ENCODE measurements around the gene ARHGAP45.
"Not testable (repeated sequence)": the region's sequence is repeated elsewhere in the genome, so short reads cannot be mapped to it uniquely, and the experiment has no call there.

Gene ARHGAP45

GRCh38 chr19:1020868-1021425 is 46.0 kb upstream of the ARHGAP45 start, which contains the start of gene TMEM259:
Gene TMEM259 (minus strand): TSS chr19:1021123. CDS start chr19:1020996, 127 bp downstream.
- Histone ChIP-seq H2BK120ac (ENCODE audit: low read depth, low read length) (peak within 1 kb of the TSS; percentile 84), H3K9me3 (ENCODE audit: control insufficient read depth, low read length) (no peaks in the 10 kb centered on the region), H3K4me1 (ENCODE audit: control insufficient read depth, insufficient read depth, low read depth, low read length) (peaks cover 47% of the 10 kb centered on the region), H2AFZ (ENCODE audit: low read depth, low read length) (no peak within 1 kb of the TSS), H4K91ac (ENCODE audit: low read length) (peak within 1 kb of the TSS; percentile 29), H2BK15ac (ENCODE audit: low read depth, poor library complexity, severe bottlenecking) (peak within 1 kb of the TSS; percentile 56), H4K8ac (ENCODE audit: low read length) (peak within 1 kb of the TSS; percentile 80), H2BK5ac (ENCODE audit: low read depth, low read length, poor library complexity, severe bottlenecking) (peak within 1 kb of the TSS; percentile 9), H3K4me3 (ENCODE audit: insufficient read depth in 1 of 2, low read depth in 1 of 2, low read length in 2 of 2) (peak within 1 kb of the TSS; percentile 73 to 96), H3K27ac (ENCODE audit: low read length, poor library complexity, severe bottlenecking) (peak within 1 kb of the TSS; percentile 79), H2AK5ac (ENCODE audit: low read length, severe bottlenecking) (no peak within 1 kb of the TSS), H3K9ac (ENCODE audit: low read length) (peak within 1 kb of the TSS; percentile 90), H3K4ac (ENCODE audit: low read depth in 1 of 2, low read length in 2 of 2) (peak within 1 kb of the TSS; percentile 52 to 69), H3K18ac (ENCODE audit: low read depth in 1 of 2, low read length in 2 of 2) (peak within 1 kb of the TSS; percentile 94 to 96), H2BK12ac (ENCODE audit: low read length in 2 of 2) (peak within 1 kb of the TSS in 1 of 2 experiments; percentile 51), H3K79me1 (replicated peaks; ENCODE audit: low read length, poor library complexity, severe bottlenecking) (no peaks in the 10 kb centered on the region), H3K23ac (ENCODE audit: low read length in 2 of 2) (peak within 1 kb of the TSS in 1 of 2 experiments; percentile 94), H3K4me2 (ENCODE audit: low read length, poor library complexity, severe bottlenecking) (peak within 1 kb of the TSS; percentile 96), H3K14ac (ENCODE audit: low read length in 2 of 2) (peak within 1 kb of the TSS in 1 of 2 experiments; percentile 94), H3K27me3 (ENCODE audit: control insufficient read depth in 1 of 2, insufficient read depth in 1 of 2, low read length in 2 of 2) (no peaks in the 10 kb centered on the region), H3K36me3 (ENCODE audit: control insufficient read depth in 1 of 2, insufficient read depth in 2 of 2, low read depth in 1 of 2, low read length in 2 of 2) (peaks cover 0 to 25% of the 10 kb centered on the region in 2 experiments)
- DNase-seq = peak; percentile 97
- WGBS = under 1% methylated on average over 43 of the region's 68 CpGs

- not testable (repeated sequence) for H2BK120ac ChIP-seq (ENCODE audit: low read depth, low read length); H4K8ac ChIP-seq (ENCODE audit: low read length); H4K91ac ChIP-seq (ENCODE audit: low read length); H2AK5ac ChIP-seq (ENCODE audit: low read length, severe bottlenecking); H3K27ac ChIP-seq (ENCODE audit: low read length, poor library complexity, severe bottlenecking); H3K14ac ChIP-seq (ENCODE audit: low read length in 2 of 2); DNase-seq; H3K79me1 ChIP-seq (replicated peaks; ENCODE audit: low read length, poor library complexity, severe bottlenecking); H3K9ac ChIP-seq (ENCODE audit: low read length); H2BK15ac ChIP-seq (ENCODE audit: low read depth, poor library complexity, severe bottlenecking); H3K27me3 ChIP-seq (ENCODE audit: control insufficient read depth in 1 of 2, insufficient read depth in 1 of 2, low read length in 2 of 2); H2AFZ ChIP-seq (ENCODE audit: low read depth, low read length); H2BK12ac ChIP-seq (ENCODE audit: low read length in 2 of 2); H3K23ac ChIP-seq (ENCODE audit: low read length in 2 of 2); H3K4me3 ChIP-seq (ENCODE audit: insufficient read depth in 1 of 2, low read depth in 1 of 2, low read length in 2 of 2); H3K18ac ChIP-seq (ENCODE audit: low read depth in 1 of 2, low read length in 2 of 2); H3K4ac ChIP-seq (ENCODE audit: low read depth in 1 of 2, low read length in 2 of 2); H3K9me3 ChIP-seq (ENCODE audit: control insufficient read depth, low read length); H2BK5ac ChIP-seq (ENCODE audit: low read depth, low read length, poor library complexity, severe bottlenecking); H3K4me2 ChIP-seq (ENCODE audit: low read length, poor library complexity, severe bottlenecking)
- WGBS = 96% methylated on average over 5 of the region's 5 CpGs
- Histone ChIP-seq H3K4me1 (ENCODE audit: control insufficient read depth, insufficient read depth, low read depth, low read length) (peaks cover 21% of the 10 kb centered on the region), H3K36me3 (ENCODE audit: control insufficient read depth in 1 of 2, insufficient read depth in 2 of 2, low read depth in 1 of 2, low read length in 2 of 2) (peaks cover 0 to 15% of the 10 kb centered on the region in 2 experiments)
Observed at GRCh38 chr19:1023883-1024188, 43.1 kb upstream of the ARHGAP45 start.

- H3K14ac ChIP-seq (ENCODE audit: low read length in 2 of 2); H3K18ac ChIP-seq (ENCODE audit: low read depth in 1 of 2, low read length in 2 of 2); H3K23ac ChIP-seq (ENCODE audit: low read length in 2 of 2); H3K9ac ChIP-seq (ENCODE audit: low read length); H3K4me3 ChIP-seq (ENCODE audit: insufficient read depth in 1 of 2, low read depth in 1 of 2, low read length in 2 of 2); H2BK15ac ChIP-seq (ENCODE audit: low read depth, poor library complexity, severe bottlenecking); H4K91ac ChIP-seq (ENCODE audit: low read length); H2BK12ac ChIP-seq (ENCODE audit: low read length in 2 of 2); H3K4ac ChIP-seq (ENCODE audit: low read depth in 1 of 2, low read length in 2 of 2); H4K8ac ChIP-seq (ENCODE audit: low read length); H2AFZ ChIP-seq (ENCODE audit: low read depth, low read length); H3K9me3 ChIP-seq (ENCODE audit: control insufficient read depth, low read length); H2AK5ac ChIP-seq (ENCODE audit: low read length, severe bottlenecking); H2BK5ac ChIP-seq (ENCODE audit: low read depth, low read length, poor library complexity, severe bottlenecking); DNase-seq; H3K27me3 ChIP-seq (ENCODE audit: control insufficient read depth in 1 of 2, insufficient read depth in 1 of 2, low read length in 2 of 2); H3K4me2 ChIP-seq (ENCODE audit: low read length, poor library complexity, severe bottlenecking); H3K79me1 ChIP-seq (replicated peaks; ENCODE audit: low read length, poor library complexity, severe bottlenecking): not testable (repeated sequence)
- H3K4me1 ChIP-seq (ENCODE audit: control insufficient read depth, insufficient read depth, low read depth, low read length) = peaks cover 14% of the 10 kb centered on the region
- H3K36me3 ChIP-seq (ENCODE audit: control insufficient read depth in 1 of 2, insufficient read depth in 2 of 2, low read depth in 1 of 2, low read length in 2 of 2) = peaks cover 4 to 13% of the 10 kb centered on the region in 2 experiments
- peak overlapping the region; percentile 15 for H2BK120ac ChIP-seq (ENCODE audit: low read depth, low read length)
- peak overlapping the region; percentile 100 for H3K27ac ChIP-seq (ENCODE audit: low read length, poor library complexity, severe bottlenecking)
- 88% methylated on average over 4 of the region's 6 CpGs for WGBS
Observed at GRCh38 chr19:1025080-1025479, 41.9 kb upstream of the ARHGAP45 start.

- Histone ChIP-seq H3K4me2 (ENCODE audit: low read length, poor library complexity, severe bottlenecking) (peak within 1 kb of the TSS; percentile 89), H3K79me1 (replicated peaks; ENCODE audit: low read length, poor library complexity, severe bottlenecking) (no peaks in the 10 kb centered on the region), H3K4me3 (ENCODE audit: insufficient read depth in 1 of 2, low read depth in 1 of 2, low read length in 2 of 2) (peak within 1 kb of the TSS; percentile 94 to 97), H3K4ac (ENCODE audit: low read depth in 1 of 2, low read length in 2 of 2) (peak within 1 kb of the TSS; percentile 97 to 99), H2BK120ac (ENCODE audit: low read depth, low read length) (peak within 1 kb of the TSS; percentile 93), H3K23ac (ENCODE audit: low read length in 2 of 2) (peak within 1 kb of the TSS; percentile 93 to 99), H3K27ac (ENCODE audit: low read length, poor library complexity, severe bottlenecking) (peak within 1 kb of the TSS; percentile 100), H2BK12ac (ENCODE audit: low read length in 2 of 2) (peak within 1 kb of the TSS; percentile 72 to 90), H3K4me1 (ENCODE audit: control insufficient read depth, insufficient read depth, low read depth, low read length) (peaks cover 19% of the 10 kb centered on the region), H4K91ac (ENCODE audit: low read length) (peak within 1 kb of the TSS; percentile 98), H3K18ac (ENCODE audit: low read depth in 1 of 2, low read length in 2 of 2) (peak within 1 kb of the TSS; percentile 96 to 97), H2AFZ (ENCODE audit: low read depth, low read length) (peak within 1 kb of the TSS; percentile 0), H3K27me3 (ENCODE audit: control insufficient read depth in 1 of 2, insufficient read depth in 1 of 2, low read length in 2 of 2) (no peaks in the 10 kb centered on the region), H4K8ac (ENCODE audit: low read length) (peak within 1 kb of the TSS; percentile 93), H2BK15ac (ENCODE audit: low read depth, poor library complexity, severe bottlenecking) (peak within 1 kb of the TSS; percentile 98), H3K14ac (ENCODE audit: low read length in 2 of 2) (peak within 1 kb of the TSS; percentile 95 to 97), H2BK5ac (ENCODE audit: low read depth, low read length, poor library complexity, severe bottlenecking) (peak within 1 kb of the TSS; percentile 100), H3K9ac (ENCODE audit: low read length) (peak within 1 kb of the TSS; percentile 97), H2AK5ac (ENCODE audit: low read length, severe bottlenecking) (peak within 1 kb of the TSS; percentile 100), H3K36me3 (ENCODE audit: control insufficient read depth in 1 of 2, insufficient read depth in 2 of 2, low read depth in 1 of 2, low read length in 2 of 2) (peaks cover 10 to 22% of the 10 kb centered on the region in 2 experiments), H3K9me3 (ENCODE audit: control insufficient read depth, low read length) (no peaks in the 10 kb centered on the region)
- 1% methylated on average over 63 of the region's 63 CpGs for WGBS
- peak; percentile 81 for DNase-seq
Observed at GRCh38 chr19:1025960-1026782, 40.8 kb upstream of the ARHGAP45 start, which contains the start of gene CNN2. Gene CNN2 (plus strand): TSS chr19:1026608. CDS start chr19:1026662, 54 bp downstream.

Data from mesenchymal stem cell (in vitro differentiated cells and primary cell).